K562 (cell line): Measurements from ENCODE around the gene ITPR1. TPM values are rescaled to one million over a fixed set of nuclear protein-coding genes. Genes with fewer than 3 reads are reported as not detected.

Source experiments
- ARID2 ChIP-seq: fragments of 450-650 bp; IDR thresholded peaks from 2 replicates; pipeline ENCODE4 v1.6.1; 2017; ENCODE audit warnings: antibody characterized with exemption, mild to moderate bottlenecking
- ARNT ChIP-seq, 2 experiments: fragments of 450-650 bp; IDR thresholded peaks; 2 replicates each; pipeline ENCODE4 v1.6.1; 2016; ENCODE audit warnings: mild to moderate bottlenecking in 1 of 2
- CBFA2T3 ChIP-seq: fragments of 450-650 bp; IDR thresholded peaks from 2 replicates; pipeline ENCODE4 v1.6.1; 2017
- FOSL1 ChIP-seq: fragments of 200-800 bp; sonication (Bioruptor generic); conservative IDR thresholded peaks from 2 replicates; pipeline ENCODE4 v1.6.1; 2016; ENCODE audit warnings: missing genetic modification characterization, missing compliant biosample characterization
- GATA2 ChIP-seq: sonication (generic); formaldehyde crosslinking; IDR thresholded peaks from 2 replicates; pipeline ENCODE4 v1.4.0; 2020; ENCODE audit warnings: mild to moderate bottlenecking, missing genetic modification reagents
- MAFG ChIP-seq: fragments of 450-650 bp; conservative IDR thresholded peaks from 2 replicates; pipeline ENCODE4 v1.6.1; 2016; ENCODE audit warnings: missing genetic modification characterization, missing compliant biosample characterization
- POU5F1 ChIP-seq: fragments of 150-350 bp; IDR thresholded peaks from 2 replicates; pipeline ENCODE4 v1.6.1; 2014; ENCODE audit warnings: borderline replicate concordance, low read length, low read depth, mild to moderate bottlenecking; ENCODE audit not compliant: partially characterized antibody
- SMC3 ChIP-seq: conservative IDR thresholded peaks from 2 replicates; pipeline ENCODE4 v1.6.1; 2011; ENCODE audit warnings: low read depth, low read length, improper control_type of control experiment; ENCODE audit not compliant: insufficient read depth
- STAG1 ChIP-seq: sonication (generic); formaldehyde crosslinking; IDR thresholded peaks from 2 replicates; pipeline ENCODE4 v1.5.0; 2020; ENCODE audit warnings: missing genetic modification reagents, borderline replicate concordance
- TAL1 ChIP-seq: fragments of 450-650 bp; IDR thresholded peaks from 2 replicates; pipeline ENCODE4 v1.6.1; 2016; ENCODE audit warnings: mild to moderate bottlenecking
- ZBTB40 ChIP-seq, 2 experiments: fragments of 450-650 bp in 1 of 2; sonication (generic) in 1 of 2; formaldehyde crosslinking in 1 of 2; IDR thresholded peaks; 2 replicates each; pipeline versions ENCODE4 v1.7.1 to v1.9.0; 2016 to 2022; ENCODE audit warnings: inconsistent platforms in 1 of 2, mild to moderate bottlenecking in 1 of 2, missing genetic modification reagents in 1 of 2
- ZFP91 ChIP-seq: sonication (generic); formaldehyde crosslinking; IDR thresholded peaks from 2 replicates; pipeline ENCODE4 v1.8.0; 2022; ENCODE audit warnings: mild to moderate bottlenecking, missing genetic modification reagents
- ZNF311 ChIP-seq: fragments of 250-450 bp; sonication (Bioruptor Pico); IDR thresholded peaks from 2 replicates; pipeline ENCODE4 v1.4.0; 2020; ENCODE audit warnings: mild to moderate bottlenecking, moderate library complexity
- ZNF324 ChIP-seq: fragments of 250-450 bp; sonication (Bioruptor Pico); IDR thresholded peaks from 2 replicates; pipeline ENCODE4 v1.4.0; 2020; ENCODE audit warnings: mild to moderate bottlenecking
- polyA plus RNA-seq, 8 experiments: library from polyadenylated mRNA; depleted of rRNA in 4 of 8; stranded (reverse) in 5 of 8; unstranded in 3 of 8; fragments of >200 nt; fragmentation: Nextera tagmentation in 2 of 8; fragmentation: Illumina TruSeq in 1 of 8; extraction: Ambion mirVana in 2 of 8; extraction: Trizol in 1 of 8; gene quantifications; 2 replicates each; pipeline versions ENCODE4 v1.2.1 to v1.2.3, GENCODE V29; 2011 to 2014; ENCODE audit warnings: inconsistent platforms in 1 of 8, missing spikeins in 1 of 8
- total RNA-seq, 7 experiments: library from RNA; depleted of rRNA in 6 of 7; stranded (reverse); fragments of >200 nt in 6 of 7; fragmentation: Illumina TruSeq in 2 of 7; extraction: Trizol in 2 of 7; gene quantifications; 2 replicates each; pipeline versions ENCODE4 v1.2.1 to v1.2.3, GENCODE V29; 2011 to 2021; ENCODE audit warnings: low replicate concordance in 1 of 7
- TF ChIP-seq, protein P1 (sequence below), 2 experiments: fragments of 150-350 bp in 1 of 2; IDR thresholded peaks; 2 replicates each; pipeline ENCODE4 v1.6.1; 2012 to 2016; ENCODE audit warnings: low read depth in 2 of 2, low read length in 2 of 2, mild to moderate bottlenecking in 1 of 2, moderate library complexity in 1 of 2

Gene ITPR1
- total and polyA plus RNA-seq, 9 of the 15 experiments (the other 6 are each of a cell fraction or from before 2014, with no cell fraction given): 22.4 to 40.0 (median 27.4) TPM

GRCh38 chr3:4687167-4687566 is 194.0 kb downstream of the ITPR1 start (continued):
- TF ChIP-seq FOSL1 (tag): peak; percentile 69
- peak; percentile 55 for TF ChIP-seq ZBTB40 (IDR thresholded peaks at IDR 0.05)
- no peak for TF ChIP-seq ZBTB40 (CRISPR knock-in tag; IDR thresholded peaks at IDR 0.05)
- peak; percentile 22; the same call in 1 of the 2 replicates for TF ChIP-seq STAG1 (CRISPR knock-in tag)
- TF ChIP-seq GATA2: peak; percentile 81
- 0 out of 2 replicates have a peak, but pooled peaks have one; percentile 15 for TF ChIP-seq SMC3
- TF ChIP-seq CBFA2T3: peak; percentile 48
- TF ChIP-seq ARNT (IDR thresholded peaks at IDR 0.05): peak in 1 of 2 experiments; percentile 29; a peak in 1 of 4 replicates
- no peak for TF ChIP-seq POU5F1
- TF ChIP-seq ZNF324 (CRISPR knock-in tag): no peak
- TF ChIP-seq, protein P1, sequence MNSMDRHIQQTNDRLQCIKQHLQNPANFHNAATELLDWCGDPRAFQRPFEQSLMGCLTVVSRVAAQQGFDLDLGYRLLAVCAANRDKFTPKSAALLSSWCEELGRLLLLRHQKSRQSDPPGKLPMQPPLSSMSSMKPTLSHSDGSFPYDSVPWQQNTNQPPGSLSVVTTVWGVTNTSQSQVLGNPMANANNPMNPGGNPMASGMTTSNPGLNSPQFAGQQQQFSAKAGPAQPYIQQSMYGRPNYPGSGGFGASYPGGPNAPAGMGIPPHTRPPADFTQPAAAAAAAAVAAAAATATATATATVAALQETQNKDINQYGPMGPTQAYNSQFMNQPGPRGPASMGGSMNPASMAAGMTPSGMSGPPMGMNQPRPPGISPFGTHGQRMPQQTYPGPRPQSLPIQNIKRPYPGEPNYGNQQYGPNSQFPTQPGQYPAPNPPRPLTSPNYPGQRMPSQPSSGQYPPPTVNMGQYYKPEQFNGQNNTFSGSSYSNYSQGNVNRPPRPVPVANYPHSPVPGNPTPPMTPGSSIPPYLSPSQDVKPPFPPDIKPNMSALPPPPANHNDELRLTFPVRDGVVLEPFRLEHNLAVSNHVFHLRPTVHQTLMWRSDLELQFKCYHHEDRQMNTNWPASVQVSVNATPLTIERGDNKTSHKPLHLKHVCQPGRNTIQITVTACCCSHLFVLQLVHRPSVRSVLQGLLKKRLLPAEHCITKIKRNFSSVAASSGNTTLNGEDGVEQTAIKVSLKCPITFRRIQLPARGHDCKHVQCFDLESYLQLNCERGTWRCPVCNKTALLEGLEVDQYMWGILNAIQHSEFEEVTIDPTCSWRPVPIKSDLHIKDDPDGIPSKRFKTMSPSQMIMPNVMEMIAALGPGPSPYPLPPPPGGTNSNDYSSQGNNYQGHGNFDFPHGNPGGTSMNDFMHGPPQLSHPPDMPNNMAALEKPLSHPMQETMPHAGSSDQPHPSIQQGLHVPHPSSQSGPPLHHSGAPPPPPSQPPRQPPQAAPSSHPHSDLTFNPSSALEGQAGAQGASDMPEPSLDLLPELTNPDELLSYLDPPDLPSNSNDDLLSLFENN (IDR thresholded peaks at IDR 0.05; ENCODE audit: low read depth in 2 of 2, low read length in 2 of 2): no peak
- no peak for TF ChIP-seq TAL1
- no peak for TF ChIP-seq ARID2
- TF ChIP-seq ZNF311 (CRISPR knock-in tag): no peak
- peak; percentile 37; the same call in 1 of the 2 replicates for TF ChIP-seq MAFG
- peak; percentile 85 for TF ChIP-seq ZFP91 (CRISPR knock-in tag)
